ENCODE results near the gene ANP32A. TPM values are rescaled to one million over a fixed set of nuclear protein-coding genes. Genes with fewer than 3 reads are reported as not detected.

ANP32A gene
- total and polyA plus RNA-seq, 2 experiments from 2014 or later, result 59.4 to 114 TPM

GRCh38 chr15:68802373-68802772, 18.3 kb downstream of the ANP32A start:
- Histone ChIP-seq H3K27me3 (no peaks in the 10 kb centered on the region), H4K20me1 (ENCODE audit: insufficient read depth, poor library complexity, severe bottlenecking) (peaks cover 86% of the 10 kb centered on the region), H3K4me3 (no peak overlapping the region), H3K36me3 (replicated peaks; ENCODE audit: insufficient read depth, low read depth) (no peaks in the 10 kb centered on the region), H3K27ac (no peak overlapping the region), H3K9me3 (ENCODE audit: low read depth) (no peaks in the 10 kb centered on the region), H3K4me1 (ENCODE audit: insufficient read depth) (peaks cover 13% of the 10 kb centered on the region), H3K4me2 (no peak overlapping the region), H2AFZ (no peak overlapping the region), H3K9me2 (replicated peaks; ENCODE audit: insufficient read depth) (no peaks in the 10 kb centered on the region), H3K79me2 (peaks cover 98% of the 10 kb centered on the region)
- no peak for DNase-seq (ENCODE audit: low spot score)
- over 99% methylated on average over 8 of the region's 8 CpGs for WGBS (ENCODE audit: low lambda C conversion rate, missing lambda C conversion rate)
- TF ChIP-seq CTCF (IDR thresholded peaks at IDR 0.05; ENCODE audit: poor library complexity) (no peak), EZH2 (IDR thresholded peaks at IDR 0.05; ENCODE audit: borderline replicate concordance) (no peak), EZH2phosphoT487 (IDR thresholded peaks at IDR 0.05; ENCODE audit: low read depth, severe bottlenecking, unreplicated experiment) (no peak)

GRCh38 chr15:68801572-68802148, 19.0 kb downstream of the ANP32A start:
- TF ChIP-seq CTCF (IDR thresholded peaks at IDR 0.05; ENCODE audit: poor library complexity) (no peak), EZH2phosphoT487 (IDR thresholded peaks at IDR 0.05; ENCODE audit: low read depth, severe bottlenecking, unreplicated experiment) (no peak), EZH2 (IDR thresholded peaks at IDR 0.05; ENCODE audit: borderline replicate concordance) (no peak)
- Histone ChIP-seq H3K27me3 (no peaks in the 10 kb centered on the region), H3K4me2 (no peak overlapping the region), H4K20me1 (ENCODE audit: insufficient read depth, poor library complexity, severe bottlenecking) (peaks cover 86% of the 10 kb centered on the region), H3K27ac (no peak overlapping the region), H3K36me3 (replicated peaks; ENCODE audit: insufficient read depth, low read depth) (no peaks in the 10 kb centered on the region), H3K4me3 (no peak overlapping the region), H2AFZ (no peak overlapping the region), H3K4me1 (ENCODE audit: insufficient read depth) (peaks cover 6% of the 10 kb centered on the region), H3K79me2 (peaks cover 98% of the 10 kb centered on the region), H3K9me3 (ENCODE audit: low read depth) (no peaks in the 10 kb centered on the region), H3K9me2 (replicated peaks; ENCODE audit: insufficient read depth) (no peaks in the 10 kb centered on the region)
- no peak for DNase-seq (ENCODE audit: low spot score)
- WGBS (ENCODE audit: low lambda C conversion rate, missing lambda C conversion rate), result 76% methylated on average over 4 of the region's 4 CpGs

GRCh38 chr15:68800875-68801274, 19.8 kb downstream of the ANP32A start:
- Histone ChIP-seq H3K9me2 (replicated peaks; ENCODE audit: insufficient read depth) (no peaks in the 10 kb centered on the region), H4K20me1 (ENCODE audit: insufficient read depth, poor library complexity, severe bottlenecking) (peaks cover 86% of the 10 kb centered on the region), H3K27ac (no peak overlapping the region), H3K4me3 (no peak overlapping the region), H3K36me3 (replicated peaks; ENCODE audit: insufficient read depth, low read depth) (no peaks in the 10 kb centered on the region), H2AFZ (no peak overlapping the region), H3K4me1 (ENCODE audit: insufficient read depth) (peaks cover 4% of the 10 kb centered on the region), H3K4me2 (no peak overlapping the region), H3K27me3 (no peaks in the 10 kb centered on the region), H3K79me2 (peaks cover 98% of the 10 kb centered on the region), H3K9me3 (ENCODE audit: low read depth) (no peaks in the 10 kb centered on the region)
- 100% methylated on average over 1 of the region's 1 CpG for WGBS (ENCODE audit: low lambda C conversion rate, missing lambda C conversion rate)
- no peak for DNase-seq (ENCODE audit: low spot score)
- TF ChIP-seq EZH2 (IDR thresholded peaks at IDR 0.05; ENCODE audit: borderline replicate concordance) (no peak), CTCF (IDR thresholded peaks at IDR 0.05; ENCODE audit: poor library complexity) (no peak), EZH2phosphoT487 (IDR thresholded peaks at IDR 0.05; ENCODE audit: low read depth, severe bottlenecking, unreplicated experiment) (no peak)
